GM12878 (cell line): ENCODE results near the gene FBXL17.

ENCODE experiments used
- CTCF ChIP-seq, 3 experiments: IDR thresholded peaks in 2 of 3; conservative IDR thresholded peaks in 1 of 3; 2 replicates each; pipeline ENCODE4 v1.5.1; 2011; ENCODE audit warnings: low read depth in 3 of 3, low read length in 3 of 3, mild to moderate bottlenecking in 3 of 3, control low read depth in 2 of 3, moderate library complexity in 2 of 3, inconsistent platforms in 1 of 3, mixed read lengths in 1 of 3; ENCODE audit not compliant: control insufficient read depth in 2 of 3, insufficient read depth in 1 of 3; ENCODE audit errors: extremely low read depth in 1 of 3
- EZH2 ChIP-seq: IDR thresholded peaks from 2 replicates; pipeline ENCODE4 v1.6.1; 2012; ENCODE audit warnings: low read depth, mild to moderate bottlenecking, control low read depth, inconsistent platforms, low read length, borderline replicate concordance; ENCODE audit not compliant: control insufficient read depth
- MXI1 ChIP-seq: fragments of 150-350 bp; IDR thresholded peaks from 2 replicates; pipeline ENCODE4 v1.6.1; 2011; ENCODE audit warnings: low read depth, mild to moderate bottlenecking, inconsistent platforms, low read length, improper control_type of control experiment
- RCOR1 ChIP-seq: conservative IDR thresholded peaks from 2 replicates; pipeline ENCODE4 v1.6.1; 2012; ENCODE audit warnings: low read depth, low read length, improper control_type of control experiment

GRCh38 chr5:107868650-107869409 lies 513.1 kb downstream of the FBXL17 start:
- no peak for TF ChIP-seq MXI1
- no peak for TF ChIP-seq RCOR1
- TF ChIP-seq CTCF (IDR thresholded peaks at IDR 0.05 in 2 of 3, conservative IDR thresholded peaks at IDR 0.05 in 1 of 3; ENCODE audit: control insufficient read depth in 2 of 3, extremely low read depth in 1 of 3, insufficient read depth in 1 of 3, low read depth in 3 of 3, low read length in 3 of 3), result no peak
- no peak for TF ChIP-seq EZH2
